GM21786 (cell line): ENCODE data around the gene MAST4.
"Not testable (repeated sequence)": the region's sequence is repeated elsewhere in the genome, so short reads cannot be mapped to it uniquely, and the experiment has no call there.

Experiments used
- ATAC-seq: cut with Tn5 transposase; IDR thresholded peaks from one replicate; pipeline ENCODE4 v1.9.1; 2021; ENCODE audit not compliant: unreplicated experiment

The MAST4 gene

GRCh38 chr5:67168069-67168468, 571.9 kb downstream of the MAST4 start:
- ATAC-seq = no peak

GRCh38 chr5:67170767-67171166, 574.6 kb downstream of the MAST4 start:
- ATAC-seq = no peak

GRCh38 chr5:67173351-67173750, 577.2 kb downstream of the MAST4 start:
- ATAC-seq = not testable (repeated sequence)

- no peak for ATAC-seq
Observed at GRCh38 chr5:67173959-67174358, 577.8 kb downstream of the MAST4 start.

- ATAC-seq = no peak
Observed at GRCh38 chr5:67176936-67177335, 580.7 kb downstream of the MAST4 start.

- no peak for ATAC-seq
Observed at GRCh38 chr5:67178085-67178484, 581.9 kb downstream of the MAST4 start.

- no peak for ATAC-seq
Observed at GRCh38 chr5:67178966-67179365, 582.8 kb downstream of the MAST4 start.

GRCh38 chr5:67179697-67180361, 583.6 kb downstream of the MAST4 start:
- no peak for ATAC-seq

- ATAC-seq = no peak
Observed at GRCh38 chr5:67181648-67182221, 585.5 kb downstream of the MAST4 start.

GRCh38 chr5:67182301-67182790, 586.2 kb downstream of the MAST4 start:
- ATAC-seq = no peak

- ATAC-seq = no peak
Observed at GRCh38 chr5:67183859-67184258, 587.7 kb downstream of the MAST4 start.

GRCh38 chr5:67187006-67187715, 591.0 kb downstream of the MAST4 start:
- peak; percentile 78 for ATAC-seq

- ATAC-seq = no peak
Observed at GRCh38 chr5:67188274-67189078, 592.3 kb downstream of the MAST4 start.

GRCh38 chr5:67189079-67189354, 592.8 kb downstream of the MAST4 start:
- ATAC-seq = no peak

- ATAC-seq = no peak
Observed at GRCh38 chr5:67189931-67190330, 593.7 kb downstream of the MAST4 start.

GRCh38 chr5:67190410-67190809, 594.2 kb downstream of the MAST4 start:
- ATAC-seq = no peak

- no peak for ATAC-seq
Observed at GRCh38 chr5:67190861-67191260, 594.7 kb downstream of the MAST4 start.

- ATAC-seq = peak; percentile 33
Observed at GRCh38 chr5:67192719-67193438, 596.7 kb downstream of the MAST4 start.

GRCh38 chr5:67193439-67193807, 597.2 kb downstream of the MAST4 start:
- ATAC-seq = no peak

GRCh38 chr5:67194166-67194565, 598.0 kb downstream of the MAST4 start:
- no peak for ATAC-seq
